ENCODE results near the gene DEFB131B. TPM values are rescaled to one million over a fixed set of nuclear protein-coding genes. Genes with fewer than 3 reads are reported as not detected.

The DEFB131B gene, protein sequence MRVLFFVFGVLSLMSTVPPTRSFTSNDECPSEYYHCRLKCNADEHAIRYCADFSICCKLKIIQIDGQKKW
- not detected in 2 replicates for total RNA-seq

DNA sequence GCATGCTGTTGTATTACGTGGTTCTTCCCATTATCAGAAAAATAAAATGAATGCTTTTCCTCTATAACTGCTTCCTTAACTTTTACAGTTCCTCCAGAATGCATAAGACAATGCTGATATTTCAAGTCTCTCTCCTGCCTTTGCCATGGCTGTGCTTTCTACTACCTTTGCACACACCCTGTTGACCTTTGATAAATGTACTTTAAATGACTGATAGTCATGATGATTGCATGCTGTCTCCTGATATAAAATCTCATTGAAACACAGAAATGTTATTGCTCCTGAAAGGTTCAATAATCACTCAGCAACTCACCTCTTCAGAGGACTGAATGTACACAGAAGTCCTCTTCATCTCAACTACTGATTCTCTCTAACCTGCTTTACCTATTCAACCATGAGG is at the start of gene DEFB131B:
DEFB131B (plus strand) TSS at position 395 of the 400 bp plus-strand sequence; CDS start at position 395, 0 bp downstream.

DNA sequence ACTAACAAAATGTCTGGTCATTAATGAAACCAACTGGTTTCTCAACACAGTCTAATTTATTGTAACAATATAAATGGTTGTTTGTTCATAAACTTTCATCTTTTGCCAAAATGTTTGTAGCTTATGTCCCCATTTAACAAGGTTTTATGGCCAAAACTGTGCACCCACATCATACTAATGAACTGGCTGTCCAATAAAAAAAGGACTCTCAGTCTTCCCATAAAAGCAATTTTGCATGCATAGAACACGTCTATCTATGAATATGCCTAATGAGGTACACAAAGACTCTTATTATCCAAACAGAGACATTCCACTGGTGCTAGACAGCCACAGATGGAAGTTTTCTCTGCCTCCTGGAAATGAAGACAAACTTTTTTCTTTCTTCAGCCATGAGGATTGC is 45.4 kb upstream of the DEFB131B start, which contains the start of gene DEFB108B:
DEFB108B (plus strand) TSS at position 390 of the 400 bp plus-strand sequence; CDS start at position 390, 0 bp downstream.

DNA sequence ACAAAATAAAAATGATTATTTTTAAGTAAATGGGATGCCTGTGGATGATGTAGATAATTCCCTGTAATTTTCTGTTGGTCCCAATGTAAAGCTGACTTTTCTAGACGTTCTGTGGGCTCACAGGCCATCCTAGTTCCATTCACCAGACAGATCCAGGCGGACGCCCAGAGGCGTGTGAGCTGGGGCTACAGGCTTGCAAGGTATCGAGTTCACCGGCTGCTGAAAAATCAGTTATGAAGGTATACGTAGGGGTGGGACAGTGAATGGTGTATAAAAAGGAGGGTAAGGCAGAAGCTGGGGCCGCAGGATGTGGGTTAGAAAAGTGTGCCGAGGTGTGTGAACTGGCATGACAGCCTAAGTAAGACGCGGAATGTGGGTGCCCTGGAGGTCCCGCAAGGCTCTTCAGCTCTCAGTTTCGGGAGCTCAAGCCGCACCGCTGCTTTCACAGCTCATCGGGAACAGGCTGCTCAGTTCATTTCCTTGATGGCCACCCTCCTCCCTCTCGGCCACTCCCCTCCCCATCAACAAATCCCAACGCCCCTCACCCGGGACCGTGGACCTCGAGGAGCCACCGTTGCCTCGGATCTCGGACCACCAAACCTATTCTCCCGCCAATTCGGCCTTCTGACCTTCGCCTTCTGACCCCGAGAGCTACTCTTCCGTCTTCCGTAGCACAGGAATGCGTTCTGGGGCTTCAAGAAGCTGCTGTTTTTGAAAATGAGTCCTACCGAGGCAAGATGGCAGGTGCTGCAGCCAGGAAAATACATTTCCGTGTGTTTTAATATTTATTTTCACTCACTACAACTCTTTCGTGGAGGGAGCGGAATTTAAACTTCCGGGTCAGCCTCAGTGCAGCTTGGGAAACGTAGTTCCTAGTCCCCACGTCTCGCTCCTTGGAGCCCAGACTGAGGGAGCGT is 49.8 kb downstream of the DEFB131B start, which contains the start of gene XNDC1N:
XNDC1N (minus strand) TSS at position 775 of the 917 bp plus-strand sequence. CDS start 5,241 bp downstream, outside the sequence.

DNA sequence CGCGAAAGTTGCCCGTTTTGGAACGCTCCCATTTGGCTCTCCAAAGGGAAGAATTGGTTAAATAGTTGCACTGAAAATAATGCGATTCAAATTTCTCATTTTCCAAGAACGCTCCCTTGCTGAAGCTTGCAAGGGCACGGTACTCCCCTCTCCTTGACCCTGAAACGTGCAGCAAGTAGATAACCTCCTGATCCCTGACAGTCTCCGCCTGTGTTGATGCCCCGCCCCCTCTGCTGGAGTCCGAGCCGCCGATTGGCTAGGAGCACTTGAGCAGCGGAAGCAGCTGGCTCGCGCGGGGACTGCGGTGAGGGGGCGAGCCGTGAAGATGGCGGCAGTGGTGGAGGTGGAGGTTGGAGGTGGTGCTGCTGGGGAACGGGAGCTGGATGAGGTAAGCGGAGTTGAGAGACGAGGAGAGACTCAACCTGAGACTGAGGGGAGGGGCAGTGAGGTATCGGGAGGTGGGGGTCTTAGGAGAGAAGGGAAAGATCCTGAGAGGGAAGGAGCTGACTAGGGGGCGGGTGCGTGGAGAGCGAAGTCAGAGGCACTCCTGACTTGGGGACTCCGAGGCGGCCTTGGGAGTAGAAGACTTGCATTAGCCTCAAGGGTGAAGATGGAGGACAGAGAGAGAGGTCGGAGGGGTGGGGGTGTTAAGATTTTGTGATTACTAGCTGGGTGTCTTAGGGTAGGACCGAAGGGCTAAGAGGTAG is 50.6 kb downstream of the DEFB131B start, which contains the start of gene RNF121:
RNF121 (plus strand) TSS at position 310 of the 707 bp plus-strand sequence; CDS start at position 326, 16 bp downstream.

Other genes starting within 250 kb of the DEFB131B start
- not detected in 2 replicates for gene DEFB108B, start 45.3 kb upstream of the DEFB131B start, total RNA-seq
- 6.1 and 8.0 TPM in 2 replicates for gene XNDC1N, start 50.1 kb downstream of the DEFB131B start, total RNA-seq
- 18.3 and 18.7 TPM in 2 replicates for gene RNF121, start 50.6 kb downstream of the DEFB131B start, total RNA-seq
- gene IL18BP, start 120.5 kb downstream of the DEFB131B start, total RNA-seq, result 0.65 and 1.6 TPM in 2 replicates
- gene NUMA1, start 202.1 kb downstream of the DEFB131B start, total RNA-seq, result 104 and 137 TPM in 2 replicates
- 3.4 and 3.8 TPM in 2 replicates for gene LRRC51, start 202.4 kb downstream of the DEFB131B start, total RNA-seq
- 88.4 and 94.2 TPM in 2 replicates for gene LAMTOR1, start 224.8 kb downstream of the DEFB131B start, total RNA-seq
- not detected in 2 replicates for gene TOMT, start 227.5 kb downstream of the DEFB131B start, total RNA-seq
- gene ANAPC15, start 234.2 kb downstream of the DEFB131B start, total RNA-seq, result 16.6 and 19.7 TPM in 2 replicates

Measured in dermis lymphatic vessel endothelial cell (primary cell).